ENCODE measurements around the gene CARHSP1. TPM values are rescaled to one million over a fixed set of nuclear protein-coding genes. Genes with fewer than 3 reads are reported as not detected.
A peak's percentile ranks its signal among the peaks of the same experiment; 100 is the strongest.
"Not testable (repeated sequence)": the region's sequence is repeated elsewhere in the genome, so short reads cannot be mapped to it uniquely, and the experiment has no call there.

CARHSP1 gene
- total RNA-seq, 1 donor from 2014 or later, result 27.0 TPM

- DNase-seq (no peak), ATAC-seq (ENCODE audit: low read depth) (no peak)
- no peaks in the 10 kb centered on the region for H3K9me3 Mint-ChIP-seq
- H3K27me3 Mint-ChIP-seq, result no peaks in the 10 kb centered on the region
- TF ChIP-seq, protein P1, sequence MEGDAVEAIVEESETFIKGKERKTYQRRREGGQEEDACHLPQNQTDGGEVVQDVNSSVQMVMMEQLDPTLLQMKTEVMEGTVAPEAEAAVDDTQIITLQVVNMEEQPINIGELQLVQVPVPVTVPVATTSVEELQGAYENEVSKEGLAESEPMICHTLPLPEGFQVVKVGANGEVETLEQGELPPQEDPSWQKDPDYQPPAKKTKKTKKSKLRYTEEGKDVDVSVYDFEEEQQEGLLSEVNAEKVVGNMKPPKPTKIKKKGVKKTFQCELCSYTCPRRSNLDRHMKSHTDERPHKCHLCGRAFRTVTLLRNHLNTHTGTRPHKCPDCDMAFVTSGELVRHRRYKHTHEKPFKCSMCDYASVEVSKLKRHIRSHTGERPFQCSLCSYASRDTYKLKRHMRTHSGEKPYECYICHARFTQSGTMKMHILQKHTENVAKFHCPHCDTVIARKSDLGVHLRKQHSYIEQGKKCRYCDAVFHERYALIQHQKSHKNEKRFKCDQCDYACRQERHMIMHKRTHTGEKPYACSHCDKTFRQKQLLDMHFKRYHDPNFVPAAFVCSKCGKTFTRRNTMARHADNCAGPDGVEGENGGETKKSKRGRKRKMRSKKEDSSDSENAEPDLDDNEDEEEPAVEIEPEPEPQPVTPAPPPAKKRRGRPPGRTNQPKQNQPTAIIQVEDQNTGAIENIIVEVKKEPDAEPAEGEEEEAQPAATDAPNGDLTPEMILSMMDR (IDR thresholded peaks at IDR 0.05), result no peak
- H3K4me1 Mint-ChIP-seq, result peaks cover 6% of the 10 kb centered on the region
- ChIA-PET CTCF (interaction anchor here (1.1 to 3.9 kb wide), 3 partner anchors 8 to 216 kb away, joined by 4 to 36 read pairs (median 9); partner anchors contain the start of gene CARHSP1), POLR2A (interaction anchor here (1.0 kb wide), 2 partner anchors 9 to 260 kb away, joined by 3 read pairs; partner anchors contain the start of gene CARHSP1)
- intact Hi-C loops (cut with micrococcal nuclease), result no loop called here
- no peak overlapping the region for H3K4me3 Mint-ChIP-seq
- H3K36me3 Mint-ChIP-seq (ENCODE audit: low read depth), result no peaks in the 10 kb centered on the region
- no peak overlapping the region for H3K27ac Mint-ChIP-seq
Observed at GRCh38 chr16:8878523-8878911, 9.7 kb upstream of the CARHSP1 start.

- no peak overlapping the region for H3K4me3 Mint-ChIP-seq
- no peaks in the 10 kb centered on the region for H3K27me3 Mint-ChIP-seq
- TF ChIP-seq, protein P1 (IDR thresholded peaks at IDR 0.05), result no peak
- peaks cover 6% of the 10 kb centered on the region for H3K4me1 Mint-ChIP-seq
- no peaks in the 10 kb centered on the region for H3K36me3 Mint-ChIP-seq (ENCODE audit: low read depth)
- ATAC-seq (ENCODE audit: low read depth) (no peak), DNase-seq (no peak)
- intact Hi-C loops (cut with micrococcal nuclease), result no loop called here
- no peaks in the 10 kb centered on the region for H3K9me3 Mint-ChIP-seq
- POLR2A ChIA-PET, result interaction anchor here (1.0 kb wide), 2 partner anchors 9 to 260 kb away, joined by 3 read pairs; partner anchors contain the start of gene CARHSP1
- no peak overlapping the region for H3K27ac Mint-ChIP-seq
- CTCF ChIA-PET, result interaction anchor here (1.1 to 3.9 kb wide), 2 partner anchors 8 to 12 kb away, joined by 4 to 36 read pairs; partner anchors contain the start of gene CARHSP1
Observed at GRCh38 chr16:8877894-8878522, 9.2 kb upstream of the CARHSP1 start.

- H3K4me3 Mint-ChIP-seq; H3K27ac Mint-ChIP-seq; H3K27me3 Mint-ChIP-seq; intact Hi-C loops (cut with micrococcal nuclease); CTCF ChIA-PET; H3K36me3 Mint-ChIP-seq (ENCODE audit: low read depth); DNase-seq; H3K9me3 Mint-ChIP-seq; ATAC-seq (ENCODE audit: low read depth): not testable (repeated sequence)
- POLR2A ChIA-PET, result interaction anchor here (0.7 kb wide), 1 partner anchor 308 kb away, joined by 3 read pairs; no protein-coding TSS in a partner anchor
- H3K4me1 Mint-ChIP-seq, result peaks cover 18% of the 10 kb centered on the region
Observed at GRCh38 chr16:8875317-8875716, 6.5 kb upstream of the CARHSP1 start.

DNA sequence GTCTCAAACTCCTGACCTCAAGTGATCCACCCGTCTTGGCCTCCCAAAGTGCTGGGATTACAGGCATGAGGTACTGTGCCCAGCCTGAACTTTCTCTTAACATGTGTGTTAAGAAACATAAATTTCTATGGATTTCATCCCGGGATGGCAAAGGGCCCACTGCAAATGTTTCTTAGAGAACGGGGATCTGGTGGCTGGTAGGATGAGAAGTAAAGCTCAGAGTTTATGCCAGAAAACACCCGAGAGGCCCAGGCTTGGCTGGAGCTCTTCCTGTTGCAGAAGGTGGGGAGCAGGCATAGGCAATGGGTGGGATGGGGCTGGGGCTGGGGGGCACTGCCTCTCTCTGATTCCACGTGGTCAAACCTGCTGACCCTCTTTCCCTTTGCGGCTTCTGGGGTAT is 5.6 kb upstream of the CARHSP1 start:
- Mint-ChIP-seq H3K4me3 (no peak overlapping the region), H3K27me3 (no peaks in the 10 kb centered on the region), H3K4me1 (peaks cover 23% of the 10 kb centered on the region), H3K27ac (peak overlapping the region; percentile 59), H3K36me3 (ENCODE audit: low read depth) (no peaks in the 10 kb centered on the region), H3K9me3 (no peaks in the 10 kb centered on the region)
- TF ChIP-seq, protein P1 (IDR thresholded peaks at IDR 0.05), result no peak
- intact Hi-C loops (cut with micrococcal nuclease), result no loop called here
- ChIA-PET POLR2A (no interaction called here), CTCF (interaction anchor here (1.2 kb wide), 2 partner anchors 9 to 16 kb away, joined by 3 read pairs; no protein-coding TSS in a partner anchor)
- ATAC-seq (ENCODE audit: low read depth) (no peak), DNase-seq (no peak)

GRCh38 chr16:8873866-8874195 is 5.0 kb upstream of the CARHSP1 start:
- peaks cover 26% of the 10 kb centered on the region for H3K4me1 Mint-ChIP-seq
- intact Hi-C loops (cut with micrococcal nuclease); ATAC-seq (ENCODE audit: low read depth); H3K27me3 Mint-ChIP-seq; DNase-seq; H3K4me3 Mint-ChIP-seq; H3K27ac Mint-ChIP-seq; POLR2A ChIA-PET; H3K36me3 Mint-ChIP-seq (ENCODE audit: low read depth); H3K9me3 Mint-ChIP-seq: not testable (repeated sequence)
- CTCF ChIA-PET, result interaction anchor here (0.7 to 1.2 kb wide), 3 partner anchors 10 to 210 kb away, joined by 3 to 4 read pairs (median 3); no protein-coding TSS in a partner anchor

Data from activated B cell treated with CpG ODN at 0.5 μM for 24 hours (primary cell).